Measurements from ENCODE around the gene MAP2K3. TPM values are rescaled to one million over a fixed set of nuclear protein-coding genes. Genes with fewer than 3 reads are reported as not detected.

The MAP2K3 gene
- total and polyA plus RNA-seq, 2 experiments from 2014 or later = 18.4 to 42.5 TPM

DNA sequence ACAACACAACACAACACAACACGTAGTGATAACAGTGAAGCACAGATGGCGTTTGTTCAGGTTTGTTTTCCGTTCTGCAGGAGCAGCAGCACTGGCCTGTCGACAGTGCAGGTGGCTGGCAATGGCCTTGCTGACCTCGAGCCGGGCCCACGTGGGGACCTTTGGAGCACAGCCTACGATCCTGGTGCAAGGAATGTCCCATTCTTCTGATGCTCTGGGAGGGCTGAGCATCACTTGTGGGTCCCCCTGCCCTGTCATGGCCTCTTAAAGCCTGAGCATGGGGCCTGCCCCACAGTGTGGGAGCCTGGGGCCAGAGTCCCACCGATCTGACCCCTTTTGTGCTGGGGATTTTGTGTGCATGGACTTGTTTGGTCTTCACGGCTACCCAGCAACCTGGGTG lies 6.8 kb downstream of the MAP2K3 start:
- TF ChIP-seq, protein P1, sequence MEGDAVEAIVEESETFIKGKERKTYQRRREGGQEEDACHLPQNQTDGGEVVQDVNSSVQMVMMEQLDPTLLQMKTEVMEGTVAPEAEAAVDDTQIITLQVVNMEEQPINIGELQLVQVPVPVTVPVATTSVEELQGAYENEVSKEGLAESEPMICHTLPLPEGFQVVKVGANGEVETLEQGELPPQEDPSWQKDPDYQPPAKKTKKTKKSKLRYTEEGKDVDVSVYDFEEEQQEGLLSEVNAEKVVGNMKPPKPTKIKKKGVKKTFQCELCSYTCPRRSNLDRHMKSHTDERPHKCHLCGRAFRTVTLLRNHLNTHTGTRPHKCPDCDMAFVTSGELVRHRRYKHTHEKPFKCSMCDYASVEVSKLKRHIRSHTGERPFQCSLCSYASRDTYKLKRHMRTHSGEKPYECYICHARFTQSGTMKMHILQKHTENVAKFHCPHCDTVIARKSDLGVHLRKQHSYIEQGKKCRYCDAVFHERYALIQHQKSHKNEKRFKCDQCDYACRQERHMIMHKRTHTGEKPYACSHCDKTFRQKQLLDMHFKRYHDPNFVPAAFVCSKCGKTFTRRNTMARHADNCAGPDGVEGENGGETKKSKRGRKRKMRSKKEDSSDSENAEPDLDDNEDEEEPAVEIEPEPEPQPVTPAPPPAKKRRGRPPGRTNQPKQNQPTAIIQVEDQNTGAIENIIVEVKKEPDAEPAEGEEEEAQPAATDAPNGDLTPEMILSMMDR (IDR thresholded peaks at IDR 0.05; ENCODE audit: low read depth, low read length) = no peak
- Histone ChIP-seq H3K27ac (no peak overlapping the region), H3K27me3 (peaks cover 4% of the 10 kb centered on the region), H3K4me3 (no peak overlapping the region), H3K4me1 (ENCODE audit: low read depth) (peaks cover 6% of the 10 kb centered on the region), H3K36me3 (no peaks in the 10 kb centered on the region), H3K9me3 (ENCODE audit: low read depth) (no peaks in the 10 kb centered on the region)
- no peak for DNase-seq (ENCODE audit: low read depth in 1 of 2, low spot score in 1 of 2)

DNA sequence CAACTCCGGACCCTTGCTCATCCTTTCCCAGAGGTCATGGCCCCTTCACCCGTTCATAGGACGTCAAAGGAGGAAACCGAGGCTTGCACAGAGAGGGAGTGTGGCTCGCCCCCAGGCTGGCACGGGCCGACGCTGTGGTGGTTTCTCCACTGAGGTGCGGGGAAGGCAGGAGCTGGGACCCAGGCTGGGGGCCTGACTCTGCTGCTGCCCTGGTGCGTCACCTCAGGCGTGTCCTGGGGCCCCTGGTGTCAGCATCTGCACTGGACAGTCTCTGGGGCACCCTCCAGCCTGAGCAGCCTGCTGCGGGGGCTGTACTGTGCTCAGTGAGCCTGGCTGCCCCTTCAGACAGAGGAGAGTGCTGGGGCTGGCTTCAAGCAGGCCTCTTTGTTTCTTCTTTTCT lies 7.4 kb downstream of the MAP2K3 start:
- H3K36me3 ChIP-seq = no peaks in the 10 kb centered on the region
- peaks cover 4% of the 10 kb centered on the region for H3K27me3 ChIP-seq
- no peak overlapping the region for H3K4me3 ChIP-seq
- DNase-seq (ENCODE audit: low read depth in 1 of 2, low spot score in 1 of 2) = no peak
- TF ChIP-seq, protein P1 (IDR thresholded peaks at IDR 0.05; ENCODE audit: low read depth, low read length) = no peak
- H3K27ac ChIP-seq = no peak overlapping the region
- no peaks in the 10 kb centered on the region for H3K9me3 ChIP-seq (ENCODE audit: low read depth)
- peaks cover 2% of the 10 kb centered on the region for H3K4me1 ChIP-seq (ENCODE audit: low read depth)

DNA sequence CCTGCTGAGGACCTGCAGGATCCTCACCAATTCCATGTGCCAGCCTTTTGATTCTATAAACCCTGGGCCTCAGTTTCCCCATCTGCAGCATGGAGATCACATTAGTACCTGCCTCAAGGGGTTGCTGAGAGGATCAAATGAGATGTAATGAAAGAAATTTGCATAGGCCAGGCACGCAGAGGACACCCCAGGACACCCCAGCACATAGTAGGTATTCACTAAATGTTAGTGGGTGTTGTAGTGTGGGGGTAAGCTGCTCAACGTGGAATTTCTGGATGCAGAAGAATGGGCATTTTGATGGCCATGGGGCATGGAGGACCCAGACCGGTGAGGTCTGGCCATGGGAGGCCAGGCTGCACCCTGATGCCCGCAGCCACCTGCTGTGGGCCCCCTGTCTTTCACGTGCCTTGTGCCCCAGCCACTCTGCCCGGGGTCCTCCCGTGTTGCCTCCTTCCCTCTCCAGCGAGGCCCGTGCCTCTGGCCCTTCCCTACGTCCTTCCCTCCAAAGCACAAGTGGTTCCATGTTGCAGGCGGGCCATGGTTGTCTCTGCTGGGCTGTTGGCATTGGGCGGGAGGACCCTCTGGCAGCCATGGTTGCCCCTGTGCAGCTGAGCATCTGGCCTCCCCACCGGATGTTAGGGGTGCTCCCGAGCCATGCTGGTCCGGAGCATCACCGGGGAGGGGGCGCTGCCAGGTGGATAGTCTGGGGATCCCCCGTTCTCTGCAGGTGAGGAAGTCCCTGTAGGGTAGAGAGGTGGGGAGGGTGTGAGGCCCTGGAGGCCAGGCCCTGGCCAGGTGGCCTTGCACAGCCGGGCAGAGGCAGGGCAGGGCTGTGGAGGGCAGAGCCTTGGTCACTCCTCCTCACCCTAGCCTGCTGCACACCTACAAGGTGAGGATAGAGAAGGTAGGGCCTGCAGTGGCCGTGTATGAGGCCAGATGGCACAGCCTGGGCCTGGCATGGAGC lies 8.6 kb downstream of the MAP2K3 start:
- no peaks in the 10 kb centered on the region for H3K9me3 ChIP-seq (ENCODE audit: low read depth)
- H3K27me3 ChIP-seq = peaks cover 4% of the 10 kb centered on the region
- H3K4me1 ChIP-seq (ENCODE audit: low read depth) = no peaks in the 10 kb centered on the region
- no peak for DNase-seq (ENCODE audit: low read depth in 1 of 2, low spot score in 1 of 2)
- H3K36me3 ChIP-seq = no peaks in the 10 kb centered on the region
- H3K27ac ChIP-seq = no peak overlapping the region
- TF ChIP-seq, protein P1 (IDR thresholded peaks at IDR 0.05; ENCODE audit: low read depth, low read length) = no peak
- H3K4me3 ChIP-seq = no peak overlapping the region

DNA sequence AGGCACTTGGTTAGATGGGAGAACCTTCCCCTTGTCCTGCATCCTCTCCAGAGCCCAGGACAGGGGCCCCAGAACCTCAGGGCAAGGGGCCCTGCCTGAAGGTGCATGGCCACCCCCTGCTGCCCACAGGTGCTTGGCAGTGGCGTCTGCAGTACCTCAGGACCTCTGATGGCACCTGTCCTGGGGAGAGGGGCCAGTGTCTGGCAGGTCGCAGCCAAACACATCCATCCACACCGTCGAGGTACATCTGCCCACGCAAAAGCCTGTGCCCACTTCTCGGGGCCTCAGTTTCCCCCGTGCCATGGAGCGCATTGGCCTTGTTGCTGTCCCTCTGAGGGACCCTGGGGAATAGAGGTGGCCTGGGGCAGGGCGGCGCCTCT lies 9.3 kb downstream of the MAP2K3 start:
- Histone ChIP-seq H3K27me3 (peaks cover 4% of the 10 kb centered on the region), H3K27ac (no peak overlapping the region), H3K36me3 (no peaks in the 10 kb centered on the region), H3K4me3 (no peak overlapping the region), H3K9me3 (ENCODE audit: low read depth) (no peaks in the 10 kb centered on the region), H3K4me1 (ENCODE audit: low read depth) (no peaks in the 10 kb centered on the region)
- TF ChIP-seq, protein P1 (IDR thresholded peaks at IDR 0.05; ENCODE audit: low read depth, low read length) = no peak
- DNase-seq (ENCODE audit: low read depth in 1 of 2, low spot score in 1 of 2) = no peak

DNA sequence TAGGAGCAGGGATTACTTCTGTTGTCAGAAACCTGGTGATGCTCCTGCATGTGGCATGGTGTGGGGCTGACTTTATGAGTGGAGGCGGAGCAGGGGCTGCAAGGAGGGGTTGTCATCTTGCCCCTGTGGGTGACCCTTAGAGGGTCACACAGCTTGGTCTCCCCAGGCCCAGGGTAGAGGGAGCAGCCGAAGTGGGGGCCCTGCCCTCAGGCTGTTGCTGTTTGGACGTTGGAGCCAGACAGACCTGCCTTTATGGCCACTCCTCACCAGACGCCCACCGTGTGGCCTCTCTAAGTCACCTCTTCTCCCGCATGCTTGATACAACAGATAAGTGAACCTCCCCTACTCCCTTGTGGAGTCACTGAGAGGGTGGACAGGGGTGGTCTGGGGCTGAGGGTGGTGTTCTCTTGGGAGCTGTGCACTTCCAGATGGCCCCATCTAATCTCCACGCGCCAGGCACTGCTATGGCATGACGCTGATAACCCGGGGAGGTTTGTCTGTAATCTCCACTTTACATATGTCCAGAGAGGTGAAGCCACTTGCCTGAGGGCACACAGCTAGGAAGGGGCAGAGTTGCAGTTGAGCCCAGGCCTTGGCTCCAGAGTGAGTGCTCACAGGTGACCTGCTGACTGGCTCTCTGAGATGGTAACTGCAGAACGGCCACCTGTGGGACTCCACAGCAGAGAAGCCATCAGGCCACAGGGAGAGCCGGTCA lies 10.0 kb downstream of the MAP2K3 start:
- Histone ChIP-seq H3K27ac (no peak overlapping the region), H3K4me1 (ENCODE audit: low read depth) (no peaks in the 10 kb centered on the region), H3K36me3 (no peaks in the 10 kb centered on the region), H3K9me3 (ENCODE audit: low read depth) (no peaks in the 10 kb centered on the region), H3K27me3 (peaks cover 4% of the 10 kb centered on the region), H3K4me3 (no peak overlapping the region)
- TF ChIP-seq, protein P1 (IDR thresholded peaks at IDR 0.05; ENCODE audit: low read depth, low read length) = no peak
- no peak for DNase-seq (ENCODE audit: low read depth in 1 of 2, low spot score in 1 of 2)

All from cardiac muscle cell (in vitro differentiated cells and primary cell).